Chondrocyte (in vitro differentiated cells): ENCODE data around the gene OR2T35. TPM values are rescaled to one million over a fixed set of nuclear protein-coding genes. Genes with fewer than 3 reads are reported as not detected.
A peak's percentile ranks its signal among the peaks of the same experiment; 100 is the strongest.

Source experiments
- DNase-seq: peaks from one replicate; pipeline ENCODE4 v3.0.0; 2021; ENCODE audit warnings: mixed read lengths, low spot score
- H3K27ac Mint-ChIP-seq: one replicate; pipeline ENCODE4 v1.8.0; 2021; ENCODE audit warnings: mild to moderate bottlenecking, moderate library complexity, mixed read lengths; ENCODE audit not compliant: unreplicated experiment
- H3K27me3 Mint-ChIP-seq: 2 replicates; pipeline ENCODE4 v1.8.0; 2021; ENCODE audit warnings: low read depth, mixed read lengths
- H3K36me3 Mint-ChIP-seq: 2 replicates; pipeline ENCODE4 v1.8.0; 2021; ENCODE audit warnings: low read depth, mixed read lengths
- H3K4me1 Mint-ChIP-seq: 2 replicates; pipeline ENCODE4 v1.8.0; 2021; ENCODE audit warnings: low read depth, mild to moderate bottlenecking, mixed read lengths
- H3K4me3 Mint-ChIP-seq: one replicate; pipeline ENCODE4 v1.8.0; 2021; ENCODE audit warnings: mild to moderate bottlenecking, moderate library complexity, mixed read lengths; ENCODE audit not compliant: unreplicated experiment
- H3K9me3 Mint-ChIP-seq: 2 replicates; pipeline ENCODE4 v1.8.0; 2021; ENCODE audit warnings: low read depth, mixed read lengths
- CTCF ChIP-seq: fragments of 200-600 bp; sonication (generic); IDR thresholded peaks from 2 replicates; pipeline ENCODE4 v1.5.0; 2021; ENCODE audit warnings: antibody characterized with exemption, mild to moderate bottlenecking, moderate library complexity
- total RNA-seq: library from RNA; stranded (reverse); gene quantifications from 3 replicates; pipeline ENCODE4 v1.2.1, GENCODE V29; 2021

The OR2T35 gene
- total RNA-seq, 1 donor from 2014 or later = not detected

DNA sequence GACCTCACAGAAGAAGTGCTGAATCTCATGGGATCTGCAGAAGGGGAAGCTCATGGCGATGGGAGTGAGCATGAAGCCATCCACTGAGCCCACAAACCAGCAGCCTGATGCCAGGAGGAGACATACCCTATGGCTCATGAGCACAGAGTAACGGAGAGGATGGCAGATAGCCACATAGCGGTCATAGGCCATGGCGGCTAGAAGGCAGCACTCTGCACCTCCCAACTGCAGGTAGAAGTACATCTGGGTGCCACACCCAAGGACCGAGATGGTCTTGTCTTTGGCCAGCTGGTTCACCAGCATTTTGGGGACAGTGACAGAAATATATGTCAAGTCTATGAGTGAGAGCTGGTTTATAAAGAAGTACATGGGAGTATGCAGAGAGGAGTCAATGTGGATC, 51.9 kb downstream of the OR2T35 start:
- Mint-ChIP-seq H3K4me1 (no peaks in the 10 kb centered on the region), H3K9me3 (peaks cover 28% of the 10 kb centered on the region), H3K36me3 (no peaks in the 10 kb centered on the region), H3K27me3 (no peaks in the 10 kb centered on the region), H3K27ac (no peak overlapping the region), H3K4me3 (no peak overlapping the region)
- DNase-seq = no peak
- no peak for TF ChIP-seq CTCF

- H3K36me3 Mint-ChIP-seq = no peaks in the 10 kb centered on the region
- H3K9me3 Mint-ChIP-seq = peaks cover 34% of the 10 kb centered on the region
- H3K4me3 Mint-ChIP-seq = no peak overlapping the region
- H3K27me3 Mint-ChIP-seq = no peaks in the 10 kb centered on the region
- H3K27ac Mint-ChIP-seq = no peak overlapping the region
- no peaks in the 10 kb centered on the region for H3K4me1 Mint-ChIP-seq
- DNase-seq = no peak
- TF ChIP-seq CTCF = no peak
These were observed 52.4 kb downstream of the OR2T35 start for GRCh38 chr1:248592655-248593054.

GRCh38 chr1:248590055-248590454, 55.0 kb downstream of the OR2T35 start:
- no peaks in the 10 kb centered on the region for H3K36me3 Mint-ChIP-seq
- H3K4me3 Mint-ChIP-seq = no peak overlapping the region
- H3K9me3 Mint-ChIP-seq = peaks cover 43% of the 10 kb centered on the region

GRCh38 chr1:248589334-248589733, 55.7 kb downstream of the OR2T35 start:
- Mint-ChIP-seq H3K36me3 (no peaks in the 10 kb centered on the region), H3K27ac (no peak overlapping the region), H3K4me1 (no peaks in the 10 kb centered on the region), H3K9me3 (peaks cover 47% of the 10 kb centered on the region), H3K4me3 (no peak overlapping the region), H3K27me3 (no peaks in the 10 kb centered on the region)
- DNase-seq = no peak
- TF ChIP-seq CTCF = no peak

More at GRCh38 chr1:248590055-248590454, 55.0 kb downstream of the OR2T35 start:
- no peak for TF ChIP-seq CTCF
- Mint-ChIP-seq H3K4me1 (no peaks in the 10 kb centered on the region), H3K27me3 (no peaks in the 10 kb centered on the region), H3K27ac (no peak overlapping the region)
- peak; percentile 64 for DNase-seq

Other genes with a start within 250 kb of the OR2T35 start
- not detected in 3 replicates for gene OR2T1, start 242.2 kb downstream of the OR2T35 start, total RNA-seq
- not detected in 3 replicates for gene OR2T2, start 199.6 kb downstream of the OR2T35 start, total RNA-seq
- not detected in 3 replicates for gene OR2T3, start 171.9 kb downstream of the OR2T35 start, total RNA-seq
- not detected in 3 replicates for gene OR2T5, start 156.7 kb downstream of the OR2T35 start, total RNA-seq
- not detected in 3 replicates for gene OR2G6, start 137.2 kb downstream of the OR2T35 start, total RNA-seq
- not detected in 3 replicates for gene OR2T29, start 82.5 kb downstream of the OR2T35 start, total RNA-seq
- not detected in 3 replicates for gene OR2T34, start 70.5 kb downstream of the OR2T35 start, total RNA-seq
- not detected in 3 replicates for gene OR2T10, start 47.6 kb downstream of the OR2T35 start, total RNA-seq
- not detected in 3 replicates for gene OR2T11, start 10.2 kb downstream of the OR2T35 start, total RNA-seq
- not detected in 3 replicates for gene OR2T27, start 10.2 kb upstream of the OR2T35 start, total RNA-seq
- gene OR14I1, start 57.5 kb upstream of the OR2T35 start, total RNA-seq = not detected in 3 replicates
- not detected in 3 replicates for gene LYPD8, start 110.5 kb upstream of the OR2T35 start, total RNA-seq
- 30.1 to 33.9 TPM (median 30.8 TPM) in 3 replicates for gene SH3BP5L, start 180.6 kb upstream of the OR2T35 start, total RNA-seq
- gene ZNF672, start 192.9 kb upstream of the OR2T35 start, total RNA-seq = 17.1 to 20.2 TPM (median 19.8 TPM) in 3 replicates
- gene ZNF692, start 213.8 kb upstream of the OR2T35 start, total RNA-seq = 20.7 to 36.4 TPM (median 21.6 TPM) in 3 replicates